ENCODE measurements around the gene KSR2.
"Not testable (repeated sequence)": the region's sequence is repeated elsewhere in the genome, so short reads cannot be mapped to it uniquely, and the experiment has no call there.

The KSR2 gene

DNA sequence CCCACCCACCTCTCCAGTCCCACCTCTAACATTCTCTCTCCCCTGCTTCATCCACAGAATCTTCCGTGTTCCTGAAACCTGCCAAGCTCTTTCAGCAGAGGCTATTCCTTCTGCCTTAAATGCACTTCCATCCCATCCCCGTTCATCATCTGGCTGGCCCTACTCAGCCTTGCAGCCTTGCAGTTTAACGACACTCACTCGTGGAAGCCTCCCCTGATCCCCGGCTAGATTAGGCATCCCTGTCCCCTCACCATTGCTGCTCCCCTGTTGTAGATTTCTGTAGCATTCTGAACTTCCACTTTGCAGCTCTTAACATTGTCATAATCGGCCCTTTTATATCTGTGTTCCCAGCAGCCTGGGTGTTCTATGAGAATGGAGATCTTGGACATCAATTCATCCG is 326.9 kb downstream of the KSR2 start:
- H3K4me3 Mint-ChIP-seq: no peak overlapping the region
- peaks cover 2% of the 10 kb centered on the region for H3K36me3 Mint-ChIP-seq
- no peaks in the 10 kb centered on the region for H3K4me1 Mint-ChIP-seq (ENCODE audit: low read depth)
- H3K9me3 Mint-ChIP-seq (ENCODE audit: low read depth): peaks cover 3% of the 10 kb centered on the region
- H3K27me3 Mint-ChIP-seq: peaks cover 2% of the 10 kb centered on the region
- H3K27ac Mint-ChIP-seq: no peak overlapping the region

DNA sequence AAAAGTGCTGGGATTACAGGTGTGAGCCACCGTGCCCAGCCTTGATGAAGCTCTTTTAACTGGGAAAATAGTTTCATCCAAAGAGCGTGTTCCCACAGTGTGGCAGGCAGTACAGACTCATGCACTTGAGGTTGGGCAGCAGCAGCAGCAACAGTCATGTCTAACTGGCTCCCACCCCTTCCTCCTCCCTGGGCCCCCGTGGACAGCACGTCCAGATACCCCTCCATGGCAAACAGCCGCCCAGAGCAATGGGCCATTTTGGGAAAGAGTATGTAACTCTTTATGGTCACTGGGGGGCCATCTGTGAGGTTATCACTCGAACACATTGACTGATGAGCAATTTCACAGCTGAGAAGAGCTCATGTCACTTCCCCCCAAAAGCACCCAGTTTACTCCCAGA is 328.3 kb downstream of the KSR2 start:
- no peak overlapping the region for H3K4me3 Mint-ChIP-seq
- H3K36me3 Mint-ChIP-seq: peaks cover 2% of the 10 kb centered on the region
- H3K9me3 Mint-ChIP-seq (ENCODE audit: low read depth): peaks cover 3% of the 10 kb centered on the region
- H3K4me1 Mint-ChIP-seq (ENCODE audit: low read depth): no peaks in the 10 kb centered on the region
- peaks cover 2% of the 10 kb centered on the region for H3K27me3 Mint-ChIP-seq
- H3K27ac Mint-ChIP-seq: no peak overlapping the region

DNA sequence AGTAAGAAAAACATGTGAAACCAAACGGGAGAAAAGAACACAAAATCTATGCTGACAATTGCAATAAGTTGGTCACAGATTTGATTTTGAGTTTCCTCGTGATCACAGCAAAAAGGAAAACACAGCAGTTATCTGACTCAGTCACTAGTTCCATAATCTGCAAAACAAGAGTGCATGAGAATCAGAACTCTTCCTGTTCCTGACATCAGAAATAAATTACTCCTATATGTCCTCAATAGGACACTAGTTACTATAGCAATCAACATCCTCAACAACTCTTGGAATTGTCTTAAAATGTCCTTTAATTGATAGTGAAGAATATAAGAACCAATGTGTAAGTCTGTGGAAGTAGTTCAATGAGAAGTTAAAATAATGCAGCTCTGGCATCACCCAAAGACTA is 339.3 kb downstream of the KSR2 start:
- H3K9me3 Mint-ChIP-seq (ENCODE audit: low read depth): no peaks in the 10 kb centered on the region

DNA sequence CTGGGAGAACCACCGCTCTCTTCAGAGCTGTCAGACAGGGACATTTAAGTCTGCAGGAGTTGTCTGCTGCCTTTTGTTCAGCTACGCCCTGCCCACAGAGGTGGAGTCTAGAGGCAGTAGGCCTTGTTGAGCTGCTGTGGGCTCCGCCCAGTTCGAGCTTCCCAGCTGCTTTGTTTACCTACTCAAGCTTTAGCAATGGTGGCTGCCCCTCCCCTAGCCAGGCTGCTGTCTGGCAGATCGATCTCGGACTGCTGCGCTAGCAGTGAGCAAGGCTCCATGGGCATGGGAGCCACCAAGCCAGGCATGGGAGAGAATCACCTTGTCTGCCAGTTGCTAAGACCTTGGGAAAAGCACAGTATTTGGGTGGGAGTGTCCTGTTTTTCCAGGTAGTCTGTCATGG is 340.1 kb downstream of the KSR2 start:
- not testable (repeated sequence) for H3K27me3 Mint-ChIP-seq; H3K4me3 Mint-ChIP-seq; H3K36me3 Mint-ChIP-seq; H3K4me1 Mint-ChIP-seq (ENCODE audit: low read depth); H3K9me3 Mint-ChIP-seq (ENCODE audit: low read depth); H3K27ac Mint-ChIP-seq

More for the DNA sequence above, 339.3 kb downstream of the KSR2 start:
- no peaks in the 10 kb centered on the region for H3K4me1 Mint-ChIP-seq (ENCODE audit: low read depth)
- no peaks in the 10 kb centered on the region for H3K36me3 Mint-ChIP-seq
- no peak overlapping the region for H3K27ac Mint-ChIP-seq
- H3K4me3 Mint-ChIP-seq: no peak overlapping the region
- peaks cover 8% of the 10 kb centered on the region for H3K27me3 Mint-ChIP-seq

DNA sequence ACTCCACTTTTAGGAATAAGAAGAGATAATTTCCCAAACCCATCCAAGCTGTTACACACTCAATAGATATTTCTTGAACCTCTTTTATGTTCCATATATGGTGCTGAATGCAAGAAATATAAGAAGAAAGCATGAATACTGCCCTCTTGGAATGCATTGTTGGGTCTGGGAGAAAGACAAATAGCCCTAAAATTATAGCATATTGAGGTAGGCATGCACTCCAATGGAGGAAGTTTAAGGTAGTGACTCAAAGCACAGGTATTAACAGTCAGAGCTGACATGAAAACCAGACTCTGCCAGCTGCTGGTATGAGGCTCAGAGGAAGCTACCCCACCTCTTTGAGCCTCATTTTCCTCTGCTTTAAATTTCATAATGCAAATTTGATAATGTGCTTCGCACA is 346.0 kb downstream of the KSR2 start:
- no peaks in the 10 kb centered on the region for H3K4me1 Mint-ChIP-seq (ENCODE audit: low read depth)
- no peak overlapping the region for H3K4me3 Mint-ChIP-seq
- H3K9me3 Mint-ChIP-seq (ENCODE audit: low read depth): peaks cover 4% of the 10 kb centered on the region
- no peak overlapping the region for H3K27ac Mint-ChIP-seq
- H3K36me3 Mint-ChIP-seq: no peaks in the 10 kb centered on the region
- H3K27me3 Mint-ChIP-seq: peaks cover 2% of the 10 kb centered on the region

DNA sequence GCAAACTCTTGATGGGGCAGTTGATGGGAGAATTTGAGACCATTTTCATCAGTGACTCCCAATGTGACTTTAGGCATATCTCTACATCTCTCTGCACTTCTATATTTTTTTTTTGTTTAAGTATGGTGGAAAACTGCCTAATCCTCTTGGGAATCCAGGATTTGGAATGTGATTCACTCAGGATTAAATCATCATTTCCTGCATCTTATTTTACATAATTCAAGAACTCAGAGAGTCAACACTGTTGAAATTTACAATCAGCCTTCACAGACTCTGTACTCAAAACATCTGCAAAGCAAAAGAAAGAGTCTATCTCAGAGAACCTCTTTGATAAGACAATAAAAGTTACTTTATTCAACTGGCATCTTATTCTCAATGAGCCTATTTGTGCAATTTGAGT is 346.7 kb downstream of the KSR2 start:
- no peaks in the 10 kb centered on the region for H3K36me3 Mint-ChIP-seq
- no peaks in the 10 kb centered on the region for H3K4me1 Mint-ChIP-seq (ENCODE audit: low read depth)
- peaks cover 6% of the 10 kb centered on the region for H3K9me3 Mint-ChIP-seq (ENCODE audit: low read depth)
- peaks cover 2% of the 10 kb centered on the region for H3K27me3 Mint-ChIP-seq
- H3K4me3 Mint-ChIP-seq: no peak overlapping the region
- H3K27ac Mint-ChIP-seq: no peak overlapping the region

DNA sequence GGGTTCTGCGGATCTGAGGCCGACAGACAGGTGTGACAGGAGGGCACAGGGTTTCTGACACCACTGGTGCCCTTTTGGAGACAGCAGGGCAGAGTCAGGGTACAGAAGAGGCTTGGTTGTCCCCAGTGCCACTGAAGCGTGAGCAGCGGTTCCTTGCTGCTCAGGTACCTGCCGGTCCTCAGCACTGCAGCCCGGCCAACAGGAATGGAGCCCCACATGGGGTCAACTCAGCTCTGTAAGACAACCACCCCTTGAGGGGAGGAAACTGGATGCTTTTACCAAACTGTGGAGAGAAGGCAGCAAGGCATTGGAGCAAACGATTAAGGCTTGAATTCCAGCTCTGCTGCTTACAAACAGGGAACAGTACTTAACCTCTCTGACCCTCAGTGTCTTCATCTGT is 361.0 kb downstream of the KSR2 start:
- H3K36me3 Mint-ChIP-seq: no peaks in the 10 kb centered on the region

DNA sequence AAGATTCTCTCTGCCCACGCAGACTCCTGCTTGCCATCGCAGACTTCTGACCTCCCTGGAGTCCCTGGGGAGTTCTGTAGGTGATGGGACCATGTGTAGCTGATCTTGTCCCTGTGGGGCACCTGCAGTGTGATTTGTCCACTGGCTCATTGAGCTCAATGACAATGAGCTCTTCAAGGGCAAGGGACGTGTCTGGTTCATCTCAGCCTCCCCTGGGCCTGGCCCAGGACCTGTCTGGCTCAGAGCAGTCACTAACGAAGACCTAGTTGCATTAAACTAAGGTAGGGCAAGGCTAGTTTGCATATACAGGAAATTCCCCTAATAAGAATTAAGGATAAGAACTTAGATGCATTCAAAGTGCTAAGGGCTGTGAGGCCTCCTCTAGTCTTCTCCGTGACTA is 361.8 kb downstream of the KSR2 start:
- H3K4me3 Mint-ChIP-seq: no peak overlapping the region
- no peaks in the 10 kb centered on the region for H3K4me1 Mint-ChIP-seq (ENCODE audit: low read depth)
- H3K27me3 Mint-ChIP-seq: no peaks in the 10 kb centered on the region
- no peaks in the 10 kb centered on the region for H3K36me3 Mint-ChIP-seq
- no peak overlapping the region for H3K27ac Mint-ChIP-seq
- H3K9me3 Mint-ChIP-seq (ENCODE audit: low read depth): no peaks in the 10 kb centered on the region

More for the DNA sequence above, 361.0 kb downstream of the KSR2 start:
- Mint-ChIP-seq H3K27ac (no peak overlapping the region), H3K9me3 (ENCODE audit: low read depth) (no peaks in the 10 kb centered on the region), H3K4me1 (ENCODE audit: low read depth) (no peaks in the 10 kb centered on the region), H3K27me3 (no peaks in the 10 kb centered on the region), H3K4me3 (no peak overlapping the region)

DNA sequence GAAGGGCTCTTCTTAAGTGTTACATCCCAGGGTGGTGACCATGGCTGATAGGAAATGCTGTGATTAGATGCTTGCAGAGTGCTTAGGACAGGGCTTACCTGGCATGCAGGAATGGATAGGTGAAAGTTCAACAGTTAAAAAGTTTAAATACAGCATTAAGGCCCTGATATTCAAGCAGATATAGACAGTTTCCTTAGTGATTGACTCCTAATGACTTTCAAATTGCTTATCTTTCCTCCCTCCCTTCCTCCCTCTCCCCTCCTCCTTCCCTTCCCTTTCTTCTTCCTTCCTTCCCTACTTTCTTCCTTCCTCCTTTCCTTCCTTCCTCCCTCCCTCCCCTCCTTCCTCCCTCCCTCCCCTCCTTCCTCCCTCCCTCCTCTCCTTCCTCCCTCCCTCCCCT is 362.8 kb downstream of the KSR2 start:
- H3K4me1 Mint-ChIP-seq (ENCODE audit: low read depth): no peaks in the 10 kb centered on the region
- no peaks in the 10 kb centered on the region for H3K9me3 Mint-ChIP-seq (ENCODE audit: low read depth)
- no peak overlapping the region for H3K4me3 Mint-ChIP-seq
- H3K27me3 Mint-ChIP-seq: no peaks in the 10 kb centered on the region
- no peak overlapping the region for H3K27ac Mint-ChIP-seq
- H3K36me3 Mint-ChIP-seq: no peaks in the 10 kb centered on the region

DNA sequence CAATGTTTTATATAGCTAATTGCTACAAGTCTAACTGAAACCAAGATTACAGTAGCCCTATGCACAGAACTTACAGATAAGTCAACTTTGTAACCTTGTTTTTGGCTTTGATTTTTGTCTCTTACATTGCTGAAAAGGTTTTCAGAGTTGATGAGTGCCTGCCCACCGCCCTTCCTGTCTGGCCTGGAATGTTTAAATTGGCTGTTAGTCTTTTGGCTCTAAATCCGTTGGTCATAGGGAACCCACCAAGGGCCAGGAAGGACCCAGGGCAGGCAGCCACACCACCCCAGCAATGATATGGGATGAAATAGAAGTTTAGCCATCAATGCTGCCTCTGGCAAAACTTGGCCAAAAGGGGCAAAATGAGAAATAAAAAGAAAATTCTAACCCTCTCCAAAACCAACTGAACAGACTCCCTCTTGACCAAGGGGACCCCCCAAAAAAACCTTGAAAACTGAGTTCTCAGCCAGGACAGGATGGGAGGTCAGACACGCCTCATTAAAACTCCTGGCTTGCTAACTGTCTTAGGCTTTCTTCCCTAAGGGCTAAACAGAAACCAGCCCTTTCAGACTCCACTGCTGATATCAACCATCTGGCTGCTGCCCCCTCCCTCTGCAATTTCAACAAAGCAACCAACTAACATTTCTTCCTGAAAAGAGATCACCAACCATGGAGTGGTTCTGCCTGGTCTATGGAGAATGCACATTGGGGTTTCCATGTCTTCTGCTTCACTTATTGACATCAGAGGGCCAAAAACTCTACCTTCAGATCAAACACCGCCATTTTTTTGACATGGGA is 365.3 kb downstream of the KSR2 start:
- Mint-ChIP-seq H3K4me3 (no peak overlapping the region), H3K9me3 (ENCODE audit: low read depth) (no peaks in the 10 kb centered on the region), H3K36me3 (no peaks in the 10 kb centered on the region), H3K4me1 (ENCODE audit: low read depth) (no peaks in the 10 kb centered on the region), H3K27me3 (no peaks in the 10 kb centered on the region), H3K27ac (no peak overlapping the region)

DNA sequence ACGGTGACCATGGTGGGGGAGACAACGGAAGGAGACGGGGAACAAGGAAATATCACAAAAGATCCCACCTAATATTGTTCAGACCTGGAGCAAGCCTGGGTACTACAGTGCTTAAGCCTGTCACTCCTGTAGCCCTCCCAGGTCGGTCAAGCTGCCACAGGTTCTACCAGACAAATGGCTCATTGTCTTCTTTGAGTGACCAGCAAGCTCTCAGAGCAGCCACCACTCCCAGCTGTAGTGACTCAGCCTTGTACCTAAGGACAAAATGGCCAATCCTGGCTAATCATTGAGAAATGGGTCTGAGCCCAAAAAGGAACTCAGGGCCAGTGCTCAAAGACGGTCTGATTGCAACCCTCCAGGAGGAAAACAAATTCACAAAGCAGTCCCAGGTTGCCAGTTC is 368.9 kb downstream of the KSR2 start:
- Mint-ChIP-seq H3K36me3 (no peaks in the 10 kb centered on the region), H3K4me1 (ENCODE audit: low read depth) (no peaks in the 10 kb centered on the region), H3K9me3 (ENCODE audit: low read depth) (no peaks in the 10 kb centered on the region), H3K27ac (no peak overlapping the region), H3K27me3 (no peaks in the 10 kb centered on the region), H3K4me3 (no peak overlapping the region)

DNA sequence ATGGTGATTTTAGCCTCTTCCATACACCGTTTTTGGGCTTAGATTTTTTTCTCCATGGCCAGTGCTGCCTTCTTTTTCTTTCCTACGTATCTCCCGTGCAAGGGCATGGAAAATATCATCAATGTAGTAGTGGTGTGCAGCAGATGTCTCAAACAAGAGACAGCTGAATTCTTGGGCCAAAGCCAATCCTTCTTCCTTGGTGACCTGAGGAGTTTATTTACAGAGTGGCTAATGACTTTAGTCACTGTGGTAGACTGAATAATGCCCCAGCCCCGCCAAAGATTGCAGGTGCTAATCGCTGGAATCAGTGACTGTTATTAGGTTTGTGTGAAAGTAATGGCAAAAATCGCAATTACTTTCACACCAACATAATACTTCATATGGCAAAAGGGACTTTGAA is 371.8 kb downstream of the KSR2 start:
- H3K4me3 Mint-ChIP-seq: no peak overlapping the region
- H3K36me3 Mint-ChIP-seq: no peaks in the 10 kb centered on the region
- no peaks in the 10 kb centered on the region for H3K9me3 Mint-ChIP-seq (ENCODE audit: low read depth)
- peaks cover 1% of the 10 kb centered on the region for H3K27me3 Mint-ChIP-seq
- H3K27ac Mint-ChIP-seq: no peak overlapping the region
- H3K4me1 Mint-ChIP-seq (ENCODE audit: low read depth): no peaks in the 10 kb centered on the region

DNA sequence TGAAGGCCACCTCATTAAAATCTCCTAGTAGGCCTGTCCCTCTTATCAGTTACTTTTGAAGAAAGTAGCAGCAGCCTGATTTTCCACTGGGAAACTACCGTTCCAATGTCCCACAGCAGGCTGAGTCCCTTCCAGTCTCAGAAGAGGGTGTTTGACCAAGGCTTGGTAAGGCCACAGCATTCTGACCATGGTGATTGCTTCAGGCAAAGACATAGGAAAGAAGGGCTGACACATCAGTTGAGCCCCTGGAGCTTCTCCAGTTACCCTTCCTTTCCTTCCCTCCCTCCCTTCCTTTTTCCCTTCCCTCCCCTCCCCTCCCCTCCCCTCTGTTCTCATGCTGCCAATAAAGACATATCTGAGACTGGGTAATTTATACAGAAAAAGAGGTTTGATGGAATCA is 373.0 kb downstream of the KSR2 start:
- no peaks in the 10 kb centered on the region for H3K36me3 Mint-ChIP-seq
- peaks cover 1% of the 10 kb centered on the region for H3K27me3 Mint-ChIP-seq
- no peak overlapping the region for H3K27ac Mint-ChIP-seq
- H3K4me1 Mint-ChIP-seq (ENCODE audit: low read depth): no peaks in the 10 kb centered on the region
- H3K4me3 Mint-ChIP-seq: no peak overlapping the region
- peaks cover 5% of the 10 kb centered on the region for H3K9me3 Mint-ChIP-seq (ENCODE audit: low read depth)

DNA sequence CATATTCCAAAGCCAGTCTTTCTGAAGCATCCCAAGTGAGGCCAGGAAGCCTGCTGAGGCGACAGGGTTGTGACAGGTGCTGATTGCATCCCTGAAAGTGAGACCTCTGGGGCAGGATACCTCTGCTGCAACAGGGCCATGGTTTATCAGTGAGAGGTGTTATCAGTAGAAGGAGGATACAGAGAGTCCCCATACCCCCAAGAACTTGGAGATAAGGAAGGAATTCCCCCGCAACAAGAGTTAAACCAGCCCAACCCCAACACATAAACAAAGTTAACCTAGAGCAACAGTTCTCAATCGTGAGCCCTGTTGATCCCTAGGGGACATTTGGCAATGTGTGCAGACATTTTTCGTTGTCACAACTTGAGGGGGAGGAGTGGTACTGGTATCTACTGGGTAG is 374.3 kb downstream of the KSR2 start:
- H3K27ac Mint-ChIP-seq: no peak overlapping the region

DNA sequence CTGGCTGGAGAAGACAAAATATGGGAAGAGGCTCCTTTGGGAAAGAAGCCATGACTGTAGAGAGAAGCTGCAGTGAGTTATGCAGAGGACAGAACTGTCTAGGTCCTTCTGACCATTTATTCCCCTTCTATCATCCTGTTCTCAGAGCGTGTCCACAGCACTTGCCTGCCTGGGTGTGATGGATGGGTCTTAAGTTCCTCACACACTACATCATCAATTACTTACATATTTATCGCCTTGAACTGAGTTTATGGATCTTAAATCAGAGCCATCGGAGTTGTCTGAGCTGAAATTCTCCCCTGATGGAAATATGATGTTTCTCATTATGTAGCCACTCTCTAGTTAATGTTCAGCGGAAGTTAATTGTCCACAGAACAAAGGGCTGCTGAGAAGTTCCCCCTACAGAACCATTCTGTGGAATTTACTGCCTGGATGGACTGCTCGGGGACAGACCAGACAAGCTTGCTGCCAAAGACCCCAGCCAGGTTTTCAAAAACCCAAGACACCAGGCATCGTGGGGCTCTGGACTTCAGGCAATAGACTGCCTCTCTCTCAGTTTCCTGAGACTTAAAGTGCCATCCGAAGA is 374.9 kb downstream of the KSR2 start:
- H3K9me3 Mint-ChIP-seq (ENCODE audit: low read depth): peaks cover 16% of the 10 kb centered on the region
- no peak overlapping the region for H3K4me3 Mint-ChIP-seq
- no peak overlapping the region for H3K27ac Mint-ChIP-seq
- H3K4me1 Mint-ChIP-seq (ENCODE audit: low read depth): no peaks in the 10 kb centered on the region
- H3K36me3 Mint-ChIP-seq: no peaks in the 10 kb centered on the region
- peaks cover 1% of the 10 kb centered on the region for H3K27me3 Mint-ChIP-seq

More for the DNA sequence above, 374.3 kb downstream of the KSR2 start:
- Mint-ChIP-seq H3K4me3 (no peak overlapping the region), H3K4me1 (ENCODE audit: low read depth) (no peaks in the 10 kb centered on the region), H3K9me3 (ENCODE audit: low read depth) (peaks cover 16% of the 10 kb centered on the region), H3K36me3 (no peaks in the 10 kb centered on the region), H3K27me3 (peaks cover 1% of the 10 kb centered on the region)
